OCI-LY7 (cell line): ENCODE data around the gene PRSS56. TPM values are rescaled to one million over a fixed set of nuclear protein-coding genes. Genes with fewer than 3 reads are reported as not detected.

Experiments
- BruUV-seq: library from RNA; stranded (reverse); fragments of 400-500 nt; replicated peaks from 2 replicates; lab custom pipeline; 2021; lab: Mats Ljungman, UMichigan
- CTCF ChIA-PET: fragments of 300-600 bp; sonication (Branson Sonifier 250); formaldehyde crosslinking; loops from one replicate; lab custom pipeline; 2022; ENCODE audit warnings: antibody characterized with exemption; ENCODE audit not compliant: unreplicated experiment; lab: Charles Lee
- POLR2A ChIA-PET: fragments of 300-600 bp; sonication (Branson Sonifier 250); formaldehyde crosslinking; loops from one replicate; lab custom pipeline; 2022; ENCODE audit warnings: antibody characterized with exemption; lab: Charles Lee
- DNase-seq: peaks from one replicate; pipeline ENCODE4 v3.0.0-alpha.2; 2015; ENCODE audit warnings: low spot score
- H2AFZ ChIP-seq: fragments of 200-600 bp; sonication (generic), shearing (Covaris generic); 2 replicates; pipeline ENCODE4 v1.6.1; 2014; ENCODE audit warnings: mild to moderate bottlenecking, antibody characterized with exemption, low read length, moderate library complexity
- H3K27ac ChIP-seq: fragments of 200-600 bp; sonication (generic); 2 replicates; pipeline ENCODE4 v1.5.1; 2014; ENCODE audit warnings: mixed run types, low read depth, mild to moderate bottlenecking, moderate library complexity, low read length, inconsistent platforms; ENCODE audit not compliant: poor library complexity, severe bottlenecking
- H3K36me3 ChIP-seq: fragments of 200-600 bp; sonication (generic); 2 replicates; pipeline ENCODE4 v1.6.1; 2014; ENCODE audit warnings: mild to moderate bottlenecking, antibody characterized with exemption, low read length, moderate library complexity, mixed read lengths; ENCODE audit not compliant: insufficient read depth
- H3K4me1 ChIP-seq: fragments of 200-600 bp; sonication (generic); 2 replicates; pipeline ENCODE4 v1.5.1; 2014; ENCODE audit warnings: mild to moderate bottlenecking, low read length; ENCODE audit not compliant: insufficient read depth, poor library complexity, severe bottlenecking
- H3K4me2 ChIP-seq: fragments of 200-600 bp; sonication (generic); 2 replicates; pipeline ENCODE4 v1.6.1; 2014; ENCODE audit warnings: mild to moderate bottlenecking, low read length
- H3K4me3 ChIP-seq: fragments of 200-600 bp; sonication (generic); 2 replicates; pipeline ENCODE4 v1.5.1; 2014; ENCODE audit warnings: mild to moderate bottlenecking, low read depth, low read length; ENCODE audit not compliant: poor library complexity, severe bottlenecking
- H3K79me2 ChIP-seq: fragments of 200-600 bp; sonication (generic); 2 replicates; pipeline ENCODE4 v1.6.1; 2016; ENCODE audit warnings: low read depth, mild to moderate bottlenecking, low read length, moderate library complexity, mixed read lengths; ENCODE audit not compliant: insufficient read depth
- H3K9me2 ChIP-seq: fragments of 200-600 bp; sonication (generic); 2 replicates; pipeline ENCODE4 v1.6.1; 2016; ENCODE audit warnings: mild to moderate bottlenecking, low read length, mixed read lengths; ENCODE audit not compliant: insufficient read depth
- H3K9me3 ChIP-seq: fragments of 200-600 bp; sonication (generic); 2 replicates; pipeline ENCODE4 v1.6.1; 2014; ENCODE audit warnings: mild to moderate bottlenecking, mixed run types, low read length, mixed read lengths
- H4K20me1 ChIP-seq: fragments of 200-600 bp; sonication (generic); 2 replicates; pipeline ENCODE4 v1.6.1; 2014; ENCODE audit warnings: mild to moderate bottlenecking, antibody characterized with exemption, low read length, moderate library complexity, mixed read lengths; ENCODE audit not compliant: insufficient read depth
- EZH2phosphoT487 ChIP-seq: fragments of 200-600 bp; sonication (generic); IDR thresholded peaks from 2 replicates; pipeline ENCODE4 v1.6.1; 2018; ENCODE audit warnings: low read depth, borderline replicate concordance, mild to moderate bottlenecking, mixed run types, antibody characterized with exemption, low read length, moderate library complexity, mixed read lengths
- intact Hi-C: fragments of 100-400 bp; cut with micrococcal nuclease; formaldehyde crosslinking; loops from one replicate; pipeline ENCODE4 v1.10.0; 2022; ENCODE audit not compliant: unreplicated experiment
- total RNA-seq, 2 experiments: library from RNA; depleted of rRNA in 1 of 2; stranded (reverse); fragments of >200 nt in 1 of 2; shearing (Covaris generic) in 1 of 2; gene quantifications; 2 replicates each; pipeline ENCODE4 v1.2.3, GENCODE V29; 2014 to 2022
- TF ChIP-seq, protein P1 (sequence below): fragments of 200-600 bp; sonication (generic); conservative IDR thresholded peaks from 2 replicates; pipeline ENCODE4 v1.5.1; 2014; ENCODE audit warnings: mild to moderate bottlenecking, antibody characterized with exemption, low read length, moderate library complexity, mixed read lengths

Gene PRSS56
- total RNA-seq, 2 experiments from 2014 or later, result not detected

DNA sequence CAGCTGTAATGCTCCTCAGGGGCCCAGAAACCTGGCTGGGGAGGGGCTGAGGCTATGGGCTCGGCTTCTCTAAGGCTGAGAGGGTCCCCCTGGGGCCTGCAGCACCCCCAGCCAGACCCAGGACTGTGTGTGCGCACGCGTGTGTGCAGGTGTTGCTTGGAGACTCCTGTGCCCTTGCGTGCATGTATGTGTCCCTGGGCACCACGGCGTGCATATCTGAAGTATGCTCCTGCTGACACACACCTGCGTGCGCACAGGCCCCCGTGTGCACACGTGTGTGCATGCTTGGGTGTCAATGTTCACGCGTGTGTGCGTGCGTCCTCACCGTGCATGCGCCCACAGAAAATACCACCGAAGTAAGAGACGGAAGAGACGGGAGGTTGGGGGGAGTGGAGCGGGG lies 17.7 kb upstream of the PRSS56 start:
- no TSS peak for BruUV-seq
- no peaks in the 10 kb centered on the region for H3K36me3 ChIP-seq
- ChIA-PET POLR2A (no interaction called here), CTCF (no interaction called here)
- H3K9me3 ChIP-seq, result no peaks in the 10 kb centered on the region
- no peak overlapping the region for H3K4me2 ChIP-seq
- no peaks in the 10 kb centered on the region for H4K20me1 ChIP-seq
- intact Hi-C loops, result no loop called here
- H3K27ac ChIP-seq, result no peak overlapping the region
- H3K9me2 ChIP-seq, result no peaks in the 10 kb centered on the region
- no peak overlapping the region for H3K4me3 ChIP-seq
- no peaks in the 10 kb centered on the region for H3K4me1 ChIP-seq
- no peak overlapping the region for H2AFZ ChIP-seq
- TF ChIP-seq, protein P1, sequence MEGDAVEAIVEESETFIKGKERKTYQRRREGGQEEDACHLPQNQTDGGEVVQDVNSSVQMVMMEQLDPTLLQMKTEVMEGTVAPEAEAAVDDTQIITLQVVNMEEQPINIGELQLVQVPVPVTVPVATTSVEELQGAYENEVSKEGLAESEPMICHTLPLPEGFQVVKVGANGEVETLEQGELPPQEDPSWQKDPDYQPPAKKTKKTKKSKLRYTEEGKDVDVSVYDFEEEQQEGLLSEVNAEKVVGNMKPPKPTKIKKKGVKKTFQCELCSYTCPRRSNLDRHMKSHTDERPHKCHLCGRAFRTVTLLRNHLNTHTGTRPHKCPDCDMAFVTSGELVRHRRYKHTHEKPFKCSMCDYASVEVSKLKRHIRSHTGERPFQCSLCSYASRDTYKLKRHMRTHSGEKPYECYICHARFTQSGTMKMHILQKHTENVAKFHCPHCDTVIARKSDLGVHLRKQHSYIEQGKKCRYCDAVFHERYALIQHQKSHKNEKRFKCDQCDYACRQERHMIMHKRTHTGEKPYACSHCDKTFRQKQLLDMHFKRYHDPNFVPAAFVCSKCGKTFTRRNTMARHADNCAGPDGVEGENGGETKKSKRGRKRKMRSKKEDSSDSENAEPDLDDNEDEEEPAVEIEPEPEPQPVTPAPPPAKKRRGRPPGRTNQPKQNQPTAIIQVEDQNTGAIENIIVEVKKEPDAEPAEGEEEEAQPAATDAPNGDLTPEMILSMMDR, result no peak
- TF ChIP-seq EZH2phosphoT487, result no peak
- H3K79me2 ChIP-seq, result no peaks in the 10 kb centered on the region
- DNase-seq, result no peak

GRCh38 chr2:232502911-232503808 lies 17.0 kb upstream of the PRSS56 start:
- ChIA-PET POLR2A (no interaction called here), CTCF (no interaction called here)
- Histone ChIP-seq H3K36me3 (no peaks in the 10 kb centered on the region), H3K9me2 (no peaks in the 10 kb centered on the region), H3K4me2 (no peak overlapping the region), H3K4me3 (no peak overlapping the region), H2AFZ (no peak overlapping the region), H4K20me1 (no peaks in the 10 kb centered on the region), H3K4me1 (no peaks in the 10 kb centered on the region), H3K79me2 (no peaks in the 10 kb centered on the region), H3K9me3 (no peaks in the 10 kb centered on the region), H3K27ac (no peak overlapping the region)
- no TSS peak for BruUV-seq
- TF ChIP-seq EZH2phosphoT487, result no peak
- TF ChIP-seq, protein P1, result no peak
- intact Hi-C loops, result no loop called here
- no peak for DNase-seq

- H3K36me3 ChIP-seq, result no peaks in the 10 kb centered on the region
- no peaks in the 10 kb centered on the region for H3K9me3 ChIP-seq
- H3K4me3 ChIP-seq, result no peak overlapping the region
- POLR2A ChIA-PET, result no interaction called here
- H3K9me2 ChIP-seq, result no peaks in the 10 kb centered on the region
- DNase-seq, result no peak
- no peak overlapping the region for H2AFZ ChIP-seq
- CTCF ChIA-PET, result no interaction called here
- H3K27ac ChIP-seq, result no peak overlapping the region
- H3K4me2 ChIP-seq, result no peak overlapping the region
- no peaks in the 10 kb centered on the region for H3K79me2 ChIP-seq
- no peaks in the 10 kb centered on the region for H3K4me1 ChIP-seq
- TF ChIP-seq, protein P1, result no peak
- no peak for TF ChIP-seq EZH2phosphoT487
- no TSS peak for BruUV-seq
- H4K20me1 ChIP-seq, result no peaks in the 10 kb centered on the region
- intact Hi-C loops, result no loop called here
Measured at GRCh38 chr2:232503809-232504323, 16.3 kb upstream of the PRSS56 start.
